Measurements from ENCODE around the gene HCRTR2. TPM values are rescaled to one million over a fixed set of nuclear protein-coding genes. Genes with fewer than 3 reads are reported as not detected.
"Not testable (repeated sequence)": the region's sequence is repeated elsewhere in the genome, so short reads cannot be mapped to it uniquely, and the experiment has no call there.

Gene HCRTR2
- total and polyA plus RNA-seq, 2 donors = 0.07 to 0.09 TPM

DNA sequence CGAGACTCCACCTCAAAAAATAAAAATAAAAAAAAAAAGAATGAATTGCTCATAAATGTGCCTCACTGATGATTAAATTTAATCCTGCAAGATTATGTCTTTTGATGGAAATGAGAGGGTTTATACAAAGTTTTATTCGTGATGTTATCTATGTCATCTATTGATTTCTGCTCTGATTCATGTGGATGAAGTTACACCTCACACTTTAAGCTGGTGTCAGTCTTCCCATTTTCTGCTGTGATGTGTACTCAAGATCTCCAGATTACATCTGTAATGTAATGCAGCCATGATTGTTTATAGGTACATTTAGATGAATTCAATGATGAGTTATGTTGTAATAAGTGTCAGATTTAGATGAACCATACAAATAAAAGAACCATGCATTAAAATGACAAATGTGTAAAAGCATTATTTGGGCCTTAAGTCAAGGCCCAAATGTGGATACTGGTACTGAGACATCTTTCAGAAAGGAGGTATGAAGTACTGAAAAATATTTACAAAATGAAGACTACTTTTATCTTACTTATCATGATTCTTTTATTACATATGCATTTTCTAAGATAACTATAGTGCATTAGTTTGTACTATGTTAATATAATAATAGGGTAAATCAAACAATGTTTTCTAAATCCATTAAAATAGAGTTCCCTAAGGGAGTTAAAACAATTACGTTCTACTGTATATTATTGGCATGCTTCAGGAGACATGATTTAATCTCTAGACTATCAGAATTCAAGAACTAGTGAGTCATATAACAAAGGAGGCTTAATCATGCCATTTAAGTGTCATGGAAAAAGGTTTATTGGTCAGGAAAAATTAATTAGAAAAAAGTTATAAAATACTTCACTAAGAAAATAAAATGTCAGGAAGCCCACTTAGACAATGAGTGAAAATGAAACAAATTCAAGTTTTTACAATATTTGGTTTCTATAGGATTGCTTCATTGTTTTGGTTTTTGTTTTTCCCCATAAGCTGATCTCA, 34.5 kb downstream of the HCRTR2 start:
- Histone ChIP-seq H3K27me3 (ENCODE audit: control insufficient read depth in 2 of 2, insufficient read depth in 1 of 2, low read length in 1 of 2) (no peaks in the 10 kb centered on the region), H3K36me3 (ENCODE audit: control insufficient read depth in 2 of 2, insufficient read depth in 2 of 2, low read length in 1 of 2) (no peaks in the 10 kb centered on the region), H3K4me1 (ENCODE audit: control insufficient read depth in 2 of 2, insufficient read depth in 2 of 2, low read length in 2 of 2) (no peaks in the 10 kb centered on the region), H3K4me3 (ENCODE audit: low read length in 2 of 2) (no peak overlapping the region), H3K9me3 (ENCODE audit: control insufficient read depth in 2 of 2, insufficient read depth in 1 of 2, low read length in 1 of 2) (no peaks in the 10 kb centered on the region), H3K27ac (ENCODE audit: low read depth in 1 of 2, low read length in 1 of 2) (no peak overlapping the region)
- WGBS = 75% methylated on average over 3 of the region's 3 CpGs
- no peak for DNase-seq (ENCODE audit: low read depth in 6 of 9, low spot score in 9 of 9)

GRCh38 chr6:55210952-55211351, 36.6 kb downstream of the HCRTR2 start:
- no peak overlapping the region for H3K27ac ChIP-seq (ENCODE audit: low read depth in 1 of 2, low read length in 1 of 2)
- H3K27me3 ChIP-seq (ENCODE audit: control insufficient read depth in 2 of 2, insufficient read depth in 1 of 2, low read length in 1 of 2) = no peaks in the 10 kb centered on the region
- no peak overlapping the region for H3K4me3 ChIP-seq (ENCODE audit: low read length in 2 of 2)
- no peaks in the 10 kb centered on the region for H3K4me1 ChIP-seq (ENCODE audit: control insufficient read depth in 2 of 2, insufficient read depth in 2 of 2, low read length in 2 of 2)
- no peaks in the 10 kb centered on the region for H3K36me3 ChIP-seq (ENCODE audit: control insufficient read depth in 2 of 2, insufficient read depth in 2 of 2, low read length in 1 of 2)
- no peak for DNase-seq (ENCODE audit: low read depth in 6 of 9, low spot score in 9 of 9)
- H3K9me3 ChIP-seq (ENCODE audit: control insufficient read depth in 2 of 2, insufficient read depth in 1 of 2, low read length in 1 of 2) = no peaks in the 10 kb centered on the region

DNA sequence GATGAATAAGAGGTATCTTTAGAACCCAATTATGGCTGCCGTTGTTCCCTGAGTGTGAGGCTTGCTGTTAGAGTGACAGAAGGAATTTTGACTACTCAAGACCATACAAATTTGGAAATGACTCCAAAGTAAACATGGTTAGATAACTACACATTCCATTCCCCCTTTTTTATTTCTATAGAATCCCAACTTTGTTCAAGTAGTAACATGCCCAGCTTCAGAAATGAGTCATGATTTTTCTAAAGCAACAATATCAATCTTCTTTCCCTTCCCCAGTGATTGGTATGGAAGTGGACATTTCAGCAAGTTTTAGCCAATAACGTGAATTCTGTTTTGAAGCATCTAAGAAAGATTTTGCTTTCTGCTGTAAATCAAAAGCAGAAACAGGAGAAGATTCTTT, 37.8 kb downstream of the HCRTR2 start:
- no peak for DNase-seq (ENCODE audit: low read depth in 6 of 9, low spot score in 9 of 9)
- no peak overlapping the region for H3K27ac ChIP-seq (ENCODE audit: low read depth in 1 of 2, low read length in 1 of 2)
- H3K36me3 ChIP-seq (ENCODE audit: control insufficient read depth in 2 of 2, insufficient read depth in 2 of 2, low read length in 1 of 2) = no peaks in the 10 kb centered on the region
- H3K4me3 ChIP-seq (ENCODE audit: low read length in 2 of 2) = no peak overlapping the region
- 89% methylated on average over 2 of the region's 2 CpGs for WGBS
- H3K27me3 ChIP-seq (ENCODE audit: control insufficient read depth in 2 of 2, insufficient read depth in 1 of 2, low read length in 1 of 2) = no peaks in the 10 kb centered on the region
- no peaks in the 10 kb centered on the region for H3K4me1 ChIP-seq (ENCODE audit: control insufficient read depth in 2 of 2, insufficient read depth in 2 of 2, low read length in 2 of 2)
- no peaks in the 10 kb centered on the region for H3K9me3 ChIP-seq (ENCODE audit: control insufficient read depth in 2 of 2, insufficient read depth in 1 of 2, low read length in 1 of 2)

DNA sequence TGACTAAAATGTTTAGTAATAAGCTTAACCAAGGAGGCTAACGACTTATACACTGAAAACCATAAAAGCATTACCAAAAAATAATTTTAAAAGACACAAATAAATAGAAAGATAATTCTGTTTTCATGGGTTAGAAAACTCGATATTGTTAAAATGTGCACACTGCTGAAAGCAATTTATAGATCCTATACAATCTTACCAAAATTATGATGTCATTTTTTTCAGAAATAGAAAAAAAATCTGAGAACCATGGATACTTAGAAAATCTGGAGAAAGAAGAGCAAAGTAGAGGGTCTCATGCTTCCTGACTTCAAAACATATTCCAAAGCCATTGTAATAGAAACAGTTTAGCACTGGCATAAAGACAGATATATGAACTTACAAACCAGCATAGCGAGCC, 46.6 kb downstream of the HCRTR2 start:
- H3K36me3 ChIP-seq (ENCODE audit: control insufficient read depth in 2 of 2, insufficient read depth in 2 of 2, low read length in 1 of 2) = no peaks in the 10 kb centered on the region
- no peaks in the 10 kb centered on the region for H3K27me3 ChIP-seq (ENCODE audit: control insufficient read depth in 2 of 2, insufficient read depth in 1 of 2, low read length in 1 of 2)
- no peak for DNase-seq (ENCODE audit: low read depth in 6 of 9, low spot score in 9 of 9)
- H3K4me1 ChIP-seq (ENCODE audit: control insufficient read depth in 2 of 2, insufficient read depth in 2 of 2, low read length in 2 of 2) = no peaks in the 10 kb centered on the region
- H3K27ac ChIP-seq (ENCODE audit: low read depth in 1 of 2, low read length in 1 of 2) = no peak overlapping the region
- H3K4me3 ChIP-seq (ENCODE audit: low read length in 2 of 2) = no peak overlapping the region
- 90% methylated on average over 3 of the region's 3 CpGs for whole genome bisulfite sequencing
- no peaks in the 10 kb centered on the region for H3K9me3 ChIP-seq (ENCODE audit: control insufficient read depth in 2 of 2, insufficient read depth in 1 of 2, low read length in 1 of 2)

GRCh38 chr6:55227862-55228261, 53.5 kb downstream of the HCRTR2 start:
- 97% methylated on average over 2 of the region's 2 CpGs for WGBS

GRCh38 chr6:55239099-55239498, 64.8 kb downstream of the HCRTR2 start:
- H3K4me1 ChIP-seq (ENCODE audit: control insufficient read depth in 2 of 2, insufficient read depth in 2 of 2, low read length in 2 of 2) = no peaks in the 10 kb centered on the region
- no peak overlapping the region for H3K27ac ChIP-seq (ENCODE audit: low read depth in 1 of 2, low read length in 1 of 2)
- H3K4me3 ChIP-seq (ENCODE audit: low read length in 2 of 2) = no peak overlapping the region
- no peaks in the 10 kb centered on the region for H3K36me3 ChIP-seq (ENCODE audit: control insufficient read depth in 2 of 2, insufficient read depth in 2 of 2, low read length in 1 of 2)
- no peak for DNase-seq (ENCODE audit: low read depth in 6 of 9, low spot score in 9 of 9)
- no peaks in the 10 kb centered on the region for H3K9me3 ChIP-seq (ENCODE audit: control insufficient read depth in 2 of 2, insufficient read depth in 1 of 2, low read length in 1 of 2)
- 100% methylated on average over 1 of the region's 1 CpG for WGBS
- H3K27me3 ChIP-seq (ENCODE audit: control insufficient read depth in 2 of 2, insufficient read depth in 1 of 2, low read length in 1 of 2) = no peaks in the 10 kb centered on the region

More at GRCh38 chr6:55227862-55228261, 53.5 kb downstream of the HCRTR2 start:
- no peaks in the 10 kb centered on the region for H3K4me1 ChIP-seq (ENCODE audit: control insufficient read depth in 2 of 2, insufficient read depth in 2 of 2, low read length in 2 of 2)
- no peaks in the 10 kb centered on the region for H3K9me3 ChIP-seq (ENCODE audit: control insufficient read depth in 2 of 2, insufficient read depth in 1 of 2, low read length in 1 of 2)
- no peak for DNase-seq (ENCODE audit: low read depth in 6 of 9, low spot score in 9 of 9)
- H3K36me3 ChIP-seq (ENCODE audit: control insufficient read depth in 2 of 2, insufficient read depth in 2 of 2, low read length in 1 of 2) = no peaks in the 10 kb centered on the region
- no peaks in the 10 kb centered on the region for H3K27me3 ChIP-seq (ENCODE audit: control insufficient read depth in 2 of 2, insufficient read depth in 1 of 2, low read length in 1 of 2)
- no peak overlapping the region for H3K4me3 ChIP-seq (ENCODE audit: low read length in 2 of 2)
- H3K27ac ChIP-seq (ENCODE audit: low read depth in 1 of 2, low read length in 1 of 2) = no peak overlapping the region

DNA sequence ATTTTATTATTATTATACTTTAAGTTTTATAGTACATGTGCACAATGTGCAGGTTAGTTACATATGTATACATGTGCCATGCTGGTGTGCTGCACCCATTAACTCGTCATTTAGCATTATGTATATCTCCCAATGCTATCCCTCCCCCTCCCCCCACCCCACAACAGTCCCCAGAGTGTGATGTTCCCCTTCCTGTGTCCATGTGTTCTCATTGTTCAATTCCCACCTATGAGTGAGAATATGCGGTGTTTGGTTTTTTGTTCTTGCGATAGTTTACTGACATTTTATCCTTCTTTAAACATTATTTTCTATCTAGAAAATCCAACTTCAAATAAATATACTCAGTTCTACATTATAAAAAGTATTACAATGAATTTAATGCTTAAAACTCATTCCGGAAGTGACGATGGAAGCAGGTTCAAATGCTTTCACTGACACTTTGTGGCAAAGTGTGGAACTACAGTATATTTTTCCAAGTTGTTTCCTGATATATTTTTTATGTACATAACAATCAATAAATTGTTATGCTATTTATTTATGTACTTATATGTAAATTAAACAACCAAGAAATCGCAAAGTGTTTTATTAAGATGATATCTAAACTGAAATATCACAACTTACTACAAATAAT, 66.8 kb downstream of the HCRTR2 start:
- not testable (repeated sequence) for H3K9me3 ChIP-seq (ENCODE audit: control insufficient read depth in 2 of 2, insufficient read depth in 1 of 2, low read length in 1 of 2); H3K36me3 ChIP-seq (ENCODE audit: control insufficient read depth in 2 of 2, insufficient read depth in 2 of 2, low read length in 1 of 2); H3K27me3 ChIP-seq (ENCODE audit: control insufficient read depth in 2 of 2, insufficient read depth in 1 of 2, low read length in 1 of 2); H3K27ac ChIP-seq (ENCODE audit: low read depth in 1 of 2, low read length in 1 of 2); H3K4me1 ChIP-seq (ENCODE audit: control insufficient read depth in 2 of 2, insufficient read depth in 2 of 2, low read length in 2 of 2); H3K4me3 ChIP-seq (ENCODE audit: low read length in 2 of 2)
- WGBS = 58% methylated on average over 6 of the region's 6 CpGs
- DNase-seq (ENCODE audit: low read depth in 6 of 9, low spot score in 9 of 9) = peak in 1 of 9 donors; percentile 8

DNA sequence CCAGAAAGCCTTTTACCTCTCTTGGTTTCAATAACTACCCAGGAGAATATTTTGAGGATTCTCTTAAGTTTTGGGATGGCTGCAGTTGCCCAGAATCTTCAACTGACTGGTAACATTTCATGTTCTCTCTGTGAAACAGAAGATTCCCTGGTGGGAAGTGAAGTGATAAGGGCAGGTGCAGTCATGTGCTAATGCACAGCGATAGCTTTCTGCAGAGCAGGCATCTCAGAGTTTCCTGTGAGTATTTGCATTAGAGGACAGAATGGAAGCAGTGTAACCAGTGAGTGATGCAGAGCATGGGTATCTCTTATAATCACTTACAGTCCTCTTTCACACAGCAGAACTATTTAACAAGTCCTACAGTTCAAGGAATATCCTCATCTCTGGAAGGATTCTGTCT, 76.1 kb downstream of the HCRTR2 start:
- Histone ChIP-seq H3K9me3 (ENCODE audit: control insufficient read depth in 2 of 2, insufficient read depth in 1 of 2, low read length in 1 of 2) (no peaks in the 10 kb centered on the region), H3K27ac (ENCODE audit: low read depth in 1 of 2, low read length in 1 of 2) (no peak overlapping the region), H3K4me3 (ENCODE audit: low read length in 2 of 2) (no peak overlapping the region), H3K27me3 (ENCODE audit: control insufficient read depth in 2 of 2, insufficient read depth in 1 of 2, low read length in 1 of 2) (no peaks in the 10 kb centered on the region), H3K36me3 (ENCODE audit: control insufficient read depth in 2 of 2, insufficient read depth in 2 of 2, low read length in 1 of 2) (no peaks in the 10 kb centered on the region), H3K4me1 (ENCODE audit: control insufficient read depth in 2 of 2, insufficient read depth in 2 of 2, low read length in 2 of 2) (no peaks in the 10 kb centered on the region)
- 36% methylated on average over 1 of the region's 1 CpG for WGBS
- DNase-seq (ENCODE audit: low read depth in 6 of 9, low spot score in 9 of 9) = no peak

GRCh38 chr6:55255113-55255512, 80.8 kb downstream of the HCRTR2 start:
- H3K36me3 ChIP-seq (ENCODE audit: control insufficient read depth in 2 of 2, insufficient read depth in 2 of 2, low read length in 1 of 2) = no peaks in the 10 kb centered on the region
- H3K4me3 ChIP-seq (ENCODE audit: low read length in 2 of 2) = no peak overlapping the region
- no peaks in the 10 kb centered on the region for H3K4me1 ChIP-seq (ENCODE audit: control insufficient read depth in 2 of 2, insufficient read depth in 2 of 2, low read length in 2 of 2)
- H3K27me3 ChIP-seq (ENCODE audit: control insufficient read depth in 2 of 2, insufficient read depth in 1 of 2, low read length in 1 of 2) = no peaks in the 10 kb centered on the region
- H3K9me3 ChIP-seq (ENCODE audit: control insufficient read depth in 2 of 2, insufficient read depth in 1 of 2, low read length in 1 of 2) = no peaks in the 10 kb centered on the region
- H3K27ac ChIP-seq (ENCODE audit: low read depth in 1 of 2, low read length in 1 of 2) = no peak overlapping the region
- WGBS = 76% methylated on average over 10 of the region's 10 CpGs
- no peak for DNase-seq (ENCODE audit: low read depth in 6 of 9, low spot score in 9 of 9)
